Activated gamma-delta T cell treated with Interleukin-2 at 50 U/mL for 16 hours (primary cell): ENCODE data around the gene DSCAM.

Source experiments
- DNase-seq: peaks from one replicate; pipeline ENCODE4 v3.0.0-alpha.2; 2020

DSCAM gene

DNA sequence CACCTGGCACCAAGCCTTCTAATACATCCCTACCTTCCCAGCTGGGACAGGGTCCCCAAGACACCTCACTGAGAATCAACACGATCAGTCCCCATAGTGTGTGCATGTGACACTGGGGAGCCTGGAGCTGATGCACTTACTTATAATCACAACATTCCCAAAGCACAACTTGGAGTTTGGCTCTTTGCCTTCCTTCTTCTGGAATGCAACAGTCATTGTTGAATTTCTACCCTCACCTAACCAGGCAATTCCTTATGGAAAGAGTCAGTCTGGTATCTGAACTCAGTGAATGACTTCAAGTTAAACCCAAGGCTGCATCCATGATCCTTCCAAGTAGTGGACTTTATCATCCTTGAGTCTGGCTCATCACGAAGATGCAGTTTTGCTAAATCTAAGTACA, 86.1 kb downstream of the DSCAM start:
- DNase-seq, result no peak

DNA sequence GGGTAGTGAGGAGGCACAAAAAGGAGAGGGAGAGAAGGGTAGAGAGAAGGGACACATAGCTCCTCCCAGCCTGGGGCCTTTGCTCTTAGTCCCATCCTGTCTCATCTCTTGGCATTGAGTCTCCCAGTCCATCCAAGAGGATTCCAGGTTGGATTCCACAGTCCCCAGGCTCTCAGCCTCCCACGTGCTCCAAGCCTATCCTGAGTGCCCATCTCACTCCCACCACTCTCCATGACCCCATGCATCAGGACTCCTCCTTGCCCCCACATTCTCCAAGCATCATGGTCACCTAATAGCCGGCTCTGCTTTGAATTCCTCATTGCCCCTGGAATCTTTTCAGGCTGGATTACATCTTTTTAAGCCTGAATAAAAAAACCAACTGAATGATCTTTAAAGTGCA, 87.9 kb downstream of the DSCAM start:
- no peak for DNase-seq

GRCh38 chr21:40757366-40757765, 89.6 kb downstream of the DSCAM start:
- DNase-seq, result no peak

- DNase-seq, result no peak
These were observed 92.5 kb downstream of the DSCAM start for GRCh38 chr21:40754466-40754865.

DNA sequence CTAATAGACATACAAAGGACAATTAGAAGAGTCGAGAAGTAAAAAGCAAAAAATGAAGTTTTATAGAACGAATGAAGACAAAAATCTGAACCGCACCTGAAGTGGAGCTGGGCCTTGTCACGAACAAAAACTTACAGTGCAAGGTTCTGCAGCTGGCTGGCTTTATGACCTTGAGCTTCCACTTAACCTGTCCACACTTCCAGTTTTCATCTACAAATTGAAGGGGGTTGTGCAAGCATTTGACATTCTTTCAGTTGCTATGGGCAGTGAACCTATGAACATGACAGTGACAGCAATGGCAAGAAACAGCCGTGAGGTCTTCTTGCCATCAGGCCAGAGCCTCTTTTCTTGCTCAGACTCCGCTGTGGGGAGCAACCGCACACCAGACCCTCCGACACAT, 93.2 kb downstream of the DSCAM start:
- no peak for DNase-seq

- DNase-seq, result no peak
These were observed 94.8 kb downstream of the DSCAM start for GRCh38 chr21:40752125-40752524.

DNA sequence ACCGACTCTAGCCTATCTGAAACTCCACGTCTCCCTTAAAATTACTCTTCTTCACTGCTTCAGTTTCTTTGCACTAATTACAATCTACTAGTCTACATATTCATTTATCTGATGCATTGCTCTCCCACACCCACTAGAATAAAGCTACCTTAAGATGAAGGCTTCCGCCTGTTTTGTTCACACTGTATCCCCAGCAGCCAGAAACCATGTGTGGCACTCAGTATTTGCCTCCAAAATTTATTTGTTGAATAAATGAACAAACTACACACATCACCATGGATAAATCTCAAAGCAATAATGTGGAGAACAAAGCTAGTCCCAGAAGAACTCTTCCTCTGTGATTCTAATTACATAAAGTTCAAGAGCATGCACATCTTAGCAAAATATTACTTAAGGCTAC, 95.7 kb downstream of the DSCAM start:
- no peak for DNase-seq

- no peak for DNase-seq
These were observed 110.8 kb downstream of the DSCAM start for GRCh38 chr21:40736145-40736544.

- DNase-seq, result no peak
These were observed 113.9 kb downstream of the DSCAM start for GRCh38 chr21:40733024-40733397.

DNA sequence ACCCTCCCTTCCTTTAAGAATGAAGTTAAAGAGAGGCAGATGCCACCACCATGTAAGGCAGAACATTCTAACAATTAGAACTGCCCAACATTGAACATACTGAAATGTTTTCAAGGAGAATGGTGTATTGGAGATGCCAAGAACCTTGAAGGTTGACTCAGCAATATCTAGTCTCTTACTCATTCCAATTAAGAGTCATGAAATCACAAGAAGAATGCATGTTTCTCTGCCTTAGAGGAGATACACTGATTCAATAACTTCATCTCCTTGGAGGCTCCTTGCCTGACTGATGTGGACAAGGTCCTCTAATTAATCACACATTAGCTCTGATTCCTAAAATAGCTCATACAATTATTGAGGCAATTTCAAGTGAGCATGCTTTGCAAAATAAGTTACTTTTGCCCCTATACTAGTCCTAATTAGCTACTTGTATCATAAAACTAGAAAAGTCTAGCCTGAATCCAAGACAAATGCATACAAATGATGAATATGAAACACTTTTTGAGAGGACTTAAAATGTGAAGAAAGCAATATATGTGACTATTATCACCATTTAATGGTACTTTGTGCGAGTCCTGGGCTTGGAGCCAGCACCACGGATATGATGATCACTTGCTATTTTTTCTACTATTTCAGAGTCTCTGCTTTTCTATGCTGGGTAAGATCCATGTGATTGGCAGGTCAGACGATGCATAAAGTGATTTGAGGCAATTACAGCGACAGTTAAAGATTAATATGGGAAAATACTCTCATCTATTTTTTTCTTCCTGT, 114.5 kb downstream of the DSCAM start:
- DNase-seq, result no peak

DNA sequence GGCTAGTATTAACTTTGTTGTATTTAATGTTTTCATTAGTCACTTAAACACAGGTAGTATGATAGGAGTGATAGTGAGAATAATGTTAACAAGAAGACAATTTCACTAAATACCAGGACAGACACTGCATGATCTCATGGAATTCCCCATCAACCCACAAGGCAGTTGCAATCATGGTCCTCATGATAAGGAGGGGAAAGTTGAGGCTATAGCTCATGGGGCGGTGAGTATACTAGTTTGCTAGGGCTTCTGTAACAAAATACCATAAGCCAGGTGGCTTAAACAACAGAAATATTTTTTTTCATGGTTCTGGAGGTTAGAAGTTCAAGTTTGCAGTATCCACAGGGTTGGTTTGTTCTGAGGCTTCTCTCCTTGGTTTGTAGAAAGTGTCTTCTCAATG, 115.8 kb downstream of the DSCAM start:
- DNase-seq, result no peak

GRCh38 chr21:40730426-40730800, 116.5 kb downstream of the DSCAM start:
- DNase-seq, result no peak

DNA sequence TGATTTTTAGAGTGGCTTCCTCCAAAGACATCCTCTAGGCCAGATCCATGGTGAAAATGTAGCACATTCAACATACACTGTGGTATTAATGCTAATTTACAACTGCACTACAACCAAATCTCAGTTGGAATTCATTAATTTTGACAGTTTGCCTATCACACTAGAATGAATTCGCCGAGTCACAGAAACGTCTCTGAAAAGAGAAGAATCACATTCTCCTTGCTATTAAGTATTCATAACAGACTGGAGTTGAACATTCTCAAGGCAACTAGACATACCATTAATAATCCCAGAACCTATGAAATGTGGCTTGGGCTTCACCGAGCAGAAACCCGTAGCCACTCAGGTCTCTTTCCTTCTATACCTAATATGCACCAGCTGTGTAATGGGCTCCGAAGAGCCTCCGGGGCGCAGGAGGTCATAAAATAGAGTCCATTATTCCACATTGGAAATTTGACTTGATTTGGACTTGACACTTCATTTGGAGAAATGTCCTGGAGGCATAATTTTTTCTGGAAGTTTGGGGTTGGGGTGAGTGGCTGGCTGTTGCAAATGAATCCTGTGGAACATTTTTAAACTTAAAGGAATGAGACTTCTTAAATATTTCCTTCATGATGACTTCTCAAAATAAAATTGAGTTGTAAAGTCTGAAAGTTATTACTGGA, 117.1 kb downstream of the DSCAM start:
- no peak for DNase-seq

- DNase-seq, result no peak
These were observed 123.0 kb downstream of the DSCAM start for GRCh38 chr21:40723966-40724365.

DNA sequence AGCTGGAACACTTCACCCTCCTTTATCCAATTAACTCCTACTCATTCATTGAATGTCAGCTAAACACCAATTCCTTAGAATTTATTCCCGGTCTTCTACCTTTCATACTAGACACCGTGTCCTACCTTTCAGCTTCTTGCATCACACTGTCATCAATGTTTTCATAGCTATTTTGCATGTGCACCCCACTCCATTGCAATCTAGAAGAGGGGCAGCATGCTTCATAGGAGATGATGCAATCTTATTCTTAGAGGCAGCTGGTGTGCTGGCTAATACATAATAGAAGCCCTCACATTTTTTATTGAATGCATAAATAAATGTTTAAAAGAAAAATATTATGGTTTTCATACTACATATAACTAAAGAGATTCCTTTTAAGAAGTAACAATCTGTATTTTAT, 123.6 kb downstream of the DSCAM start:
- DNase-seq, result no peak

DNA sequence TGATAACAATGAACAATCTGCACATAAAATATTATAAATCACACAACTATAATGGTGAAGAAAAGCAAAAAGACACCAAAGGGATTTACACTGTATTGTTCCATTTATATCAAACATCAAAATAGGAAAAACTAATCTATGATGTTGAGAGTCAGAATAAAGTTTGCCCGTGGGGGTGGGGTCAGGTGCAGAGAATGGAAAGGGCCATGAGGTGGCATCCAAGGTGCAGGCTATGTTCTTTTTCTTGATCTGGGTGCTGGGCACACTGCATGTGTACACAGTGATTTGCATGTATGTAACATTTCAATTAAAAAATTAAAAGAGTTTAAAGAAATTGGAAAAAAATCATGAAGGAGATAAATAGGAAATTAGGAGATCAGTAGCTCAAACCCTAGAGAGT, 127.3 kb downstream of the DSCAM start:
- DNase-seq, result no peak

DNA sequence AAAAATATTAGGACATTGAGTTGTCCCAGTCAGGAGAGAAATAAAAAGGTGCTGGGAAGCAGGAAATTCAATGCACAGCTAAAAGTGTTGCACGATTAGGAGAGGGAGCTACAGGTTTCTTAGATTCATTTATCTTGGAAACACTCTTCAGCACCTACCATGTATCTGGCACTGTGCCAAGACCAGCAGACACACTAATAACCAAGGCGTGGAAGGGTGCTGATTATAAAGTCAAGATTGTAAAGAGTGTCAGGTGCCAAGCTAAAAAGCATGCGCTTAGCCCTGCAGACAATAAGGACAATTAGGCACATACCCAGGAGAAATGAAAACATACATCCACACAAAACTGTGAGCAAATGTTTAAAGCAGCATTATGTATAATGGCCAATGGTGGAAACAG, 129.9 kb downstream of the DSCAM start:
- DNase-seq, result no peak

GRCh38 chr21:40714536-40714935, 132.4 kb downstream of the DSCAM start:
- DNase-seq, result no peak

DNA sequence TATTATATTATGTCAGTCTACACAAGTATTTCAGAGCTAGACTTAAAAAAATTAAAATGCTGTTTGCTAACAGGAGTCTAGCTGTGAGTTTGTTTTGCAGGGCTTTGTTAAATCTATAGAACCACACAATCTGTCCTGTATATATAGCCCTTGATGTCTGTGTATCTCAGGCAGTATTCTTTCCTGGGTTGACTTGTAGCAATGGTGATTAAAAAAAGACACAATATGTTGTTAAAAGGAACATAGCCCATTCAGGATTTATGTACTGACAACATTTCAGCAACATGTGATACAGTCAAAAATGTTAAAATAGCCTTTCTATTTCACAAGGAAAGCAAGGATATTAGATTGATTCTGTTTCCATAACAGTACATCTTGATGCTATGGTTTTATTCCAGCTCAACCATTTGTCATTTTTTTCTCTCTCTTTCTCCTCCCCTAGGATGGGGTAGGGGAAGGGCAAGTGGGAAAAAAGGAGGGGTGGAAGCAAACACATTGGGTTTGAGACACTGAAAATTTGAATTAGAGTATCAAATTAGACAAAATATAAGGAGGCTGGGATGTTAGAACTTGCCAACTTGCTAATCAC, 139.2 kb downstream of the DSCAM start:
- no peak for DNase-seq

- no peak for DNase-seq
These were observed 139.9 kb downstream of the DSCAM start for GRCh38 chr21:40706806-40707655.

- DNase-seq, result no peak
These were observed 140.8 kb downstream of the DSCAM start for GRCh38 chr21:40706176-40706575.

- no peak for DNase-seq
These were observed 142.8 kb downstream of the DSCAM start for GRCh38 chr21:40704141-40704540.

GRCh38 chr21:40699366-40699765, 147.6 kb downstream of the DSCAM start:
- DNase-seq, result no peak

- DNase-seq, result no peak
These were observed 150.7 kb downstream of the DSCAM start for GRCh38 chr21:40696246-40696645.
